DND-41 (cell line): ENCODE measurements around the gene EEF1AKMT1.

Source experiments
- ATAC-seq: fragments of 200-7000 bp; cut with Tn5 transposase; 3 replicates; pipeline ENCODE4 v1.9.1; 2021; ENCODE audit warnings: low read depth; ENCODE audit not compliant: insufficient read depth
- DNase-seq: peaks from one replicate; pipeline ENCODE4 v3.0.0-alpha.2; 2020
- H2AFZ ChIP-seq: 2 replicates; pipeline ENCODE4 v1.6.0; 2012; ENCODE audit warnings: low read depth, low read length
- H3K27ac ChIP-seq: 2 replicates; pipeline ENCODE4 v1.5.1; 2012; ENCODE audit warnings: low read length, inconsistent platforms
- H3K27me3 ChIP-seq: fragments of 200-600 bp; sonication (generic); 2 replicates; pipeline ENCODE4 v1.6.0; 2012; ENCODE audit warnings: low read length, mild to moderate bottlenecking, inconsistent platforms; ENCODE audit not compliant: insufficient read depth, poor library complexity
- H3K36me3 ChIP-seq: 2 replicates; pipeline ENCODE4 v1.5.1; 2012; ENCODE audit warnings: low read length, inconsistent platforms; ENCODE audit not compliant: insufficient read depth
- H3K4me1 ChIP-seq: 2 replicates; pipeline ENCODE4 v1.5.1; 2012; ENCODE audit warnings: mild to moderate bottlenecking, low read length; ENCODE audit not compliant: insufficient read depth
- H3K4me2 ChIP-seq: 2 replicates; pipeline ENCODE4 v1.6.0; 2012; ENCODE audit warnings: mild to moderate bottlenecking, moderate library complexity, low read length, inconsistent platforms; ENCODE audit not compliant: insufficient read depth
- H3K4me3 ChIP-seq, 2 experiments: fragments of 200-600 bp in 1 of 2; shearing (Covaris generic) in 1 of 2; 2 replicates each; pipeline ENCODE4 v1.5.1; 2012 to 2016; ENCODE audit warnings: inconsistent platforms in 2 of 2, low read length in 2 of 2, mild to moderate bottlenecking in 2 of 2, low read depth in 1 of 2, moderate library complexity in 1 of 2
- H3K79me2 ChIP-seq: 2 replicates; pipeline ENCODE4 v1.6.0; 2012; ENCODE audit warnings: low read length, inconsistent platforms; ENCODE audit not compliant: insufficient read depth
- H3K9ac ChIP-seq: 2 replicates; pipeline ENCODE4 v1.6.0; 2012; ENCODE audit warnings: low read depth, mild to moderate bottlenecking, inconsistent platforms, low read length, moderate library complexity
- H3K9me3 ChIP-seq: 2 replicates; pipeline ENCODE4 v1.5.1; 2012; ENCODE audit warnings: low read length, moderate library complexity, mild to moderate bottlenecking, inconsistent platforms; ENCODE audit not compliant: insufficient read depth, severe bottlenecking
- H4K20me1 ChIP-seq: 2 replicates; pipeline ENCODE4 v1.6.0; 2012; ENCODE audit warnings: low read length; ENCODE audit not compliant: insufficient read depth
- EZH2 ChIP-seq: IDR thresholded peaks from 3 replicates; pipeline ENCODE4 v1.6.1; 2012; ENCODE audit warnings: borderline replicate concordance, low read depth, mild to moderate bottlenecking, moderate library complexity, low read length, inconsistent platforms; ENCODE audit not compliant: severe bottlenecking
- TF ChIP-seq, protein P1 (sequence below): IDR thresholded peaks from 2 replicates; pipeline ENCODE4 v1.5.1; 2012; ENCODE audit warnings: borderline replicate concordance, low read length, moderate library complexity, mild to moderate bottlenecking; ENCODE audit not compliant: poor library complexity, severe bottlenecking; ENCODE audit errors: extremely low read depth

Gene EEF1AKMT1

DNA sequence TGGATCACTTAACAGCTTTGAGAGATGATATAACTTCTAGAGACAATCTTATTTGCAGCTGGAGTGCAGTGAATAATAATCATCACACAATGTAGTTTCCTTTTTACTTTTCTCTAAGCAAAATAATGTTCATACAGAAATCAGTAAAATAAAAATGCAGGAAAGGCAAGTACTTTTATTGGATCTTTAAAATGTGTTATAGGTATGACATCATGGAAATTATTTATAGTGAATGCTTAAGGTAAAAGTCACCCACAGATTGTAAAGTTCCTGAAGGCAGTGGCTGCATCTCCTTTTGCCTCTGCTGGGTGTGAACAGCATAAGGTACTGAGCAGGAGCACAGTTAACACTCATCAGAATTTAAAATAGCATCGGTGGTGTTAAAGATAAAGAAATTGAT lies 87.6 kb downstream of the EEF1AKMT1 start:
- H2AFZ ChIP-seq = no peak overlapping the region
- no peaks in the 10 kb centered on the region for H3K27me3 ChIP-seq
- H3K9me3 ChIP-seq = no peaks in the 10 kb centered on the region
- no peak for ATAC-seq
- no peak overlapping the region for H3K4me2 ChIP-seq
- H3K36me3 ChIP-seq = no peaks in the 10 kb centered on the region
- H3K79me2 ChIP-seq = no peaks in the 10 kb centered on the region
- H3K4me1 ChIP-seq = no peaks in the 10 kb centered on the region
- H4K20me1 ChIP-seq = no peaks in the 10 kb centered on the region
- H3K4me3 ChIP-seq = no peak overlapping the region
- TF ChIP-seq, protein P1, sequence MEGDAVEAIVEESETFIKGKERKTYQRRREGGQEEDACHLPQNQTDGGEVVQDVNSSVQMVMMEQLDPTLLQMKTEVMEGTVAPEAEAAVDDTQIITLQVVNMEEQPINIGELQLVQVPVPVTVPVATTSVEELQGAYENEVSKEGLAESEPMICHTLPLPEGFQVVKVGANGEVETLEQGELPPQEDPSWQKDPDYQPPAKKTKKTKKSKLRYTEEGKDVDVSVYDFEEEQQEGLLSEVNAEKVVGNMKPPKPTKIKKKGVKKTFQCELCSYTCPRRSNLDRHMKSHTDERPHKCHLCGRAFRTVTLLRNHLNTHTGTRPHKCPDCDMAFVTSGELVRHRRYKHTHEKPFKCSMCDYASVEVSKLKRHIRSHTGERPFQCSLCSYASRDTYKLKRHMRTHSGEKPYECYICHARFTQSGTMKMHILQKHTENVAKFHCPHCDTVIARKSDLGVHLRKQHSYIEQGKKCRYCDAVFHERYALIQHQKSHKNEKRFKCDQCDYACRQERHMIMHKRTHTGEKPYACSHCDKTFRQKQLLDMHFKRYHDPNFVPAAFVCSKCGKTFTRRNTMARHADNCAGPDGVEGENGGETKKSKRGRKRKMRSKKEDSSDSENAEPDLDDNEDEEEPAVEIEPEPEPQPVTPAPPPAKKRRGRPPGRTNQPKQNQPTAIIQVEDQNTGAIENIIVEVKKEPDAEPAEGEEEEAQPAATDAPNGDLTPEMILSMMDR = no peak
- no peak for TF ChIP-seq EZH2
- H3K27ac ChIP-seq = no peak overlapping the region
- no peak for DNase-seq
- no peak overlapping the region for H3K9ac ChIP-seq

DNA sequence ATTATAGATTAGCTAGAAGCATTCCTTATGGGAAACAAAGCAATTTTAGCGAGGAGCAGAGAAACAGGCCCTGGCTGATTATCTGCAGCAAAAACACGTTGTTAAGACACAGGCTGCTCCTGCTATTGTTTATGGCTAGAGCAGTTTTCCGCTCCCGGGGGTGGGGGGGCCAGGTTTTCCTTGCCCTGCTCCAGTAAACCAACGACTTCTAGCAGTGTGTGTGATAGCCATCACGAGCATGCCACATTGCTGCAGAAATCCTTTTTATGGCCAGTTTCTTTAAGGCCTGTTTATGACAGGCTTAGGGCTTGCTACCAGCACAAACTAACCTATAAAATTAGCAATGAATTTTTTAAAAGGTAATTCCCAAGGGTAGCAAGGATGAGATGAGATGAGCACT lies 88.7 kb downstream of the EEF1AKMT1 start:
- DNase-seq (no peak), ATAC-seq (no peak)
- H4K20me1 ChIP-seq = no peaks in the 10 kb centered on the region
- no peaks in the 10 kb centered on the region for H3K36me3 ChIP-seq
- no peak for TF ChIP-seq EZH2
- TF ChIP-seq, protein P1 = no peak
- no peak overlapping the region for H2AFZ ChIP-seq
- H3K4me3 ChIP-seq = no peak overlapping the region
- no peaks in the 10 kb centered on the region for H3K4me1 ChIP-seq
- H3K4me2 ChIP-seq = no peak overlapping the region
- H3K9me3 ChIP-seq = no peaks in the 10 kb centered on the region
- no peaks in the 10 kb centered on the region for H3K27me3 ChIP-seq
- no peak overlapping the region for H3K9ac ChIP-seq
- no peak overlapping the region for H3K27ac ChIP-seq
- H3K79me2 ChIP-seq = no peaks in the 10 kb centered on the region

DNA sequence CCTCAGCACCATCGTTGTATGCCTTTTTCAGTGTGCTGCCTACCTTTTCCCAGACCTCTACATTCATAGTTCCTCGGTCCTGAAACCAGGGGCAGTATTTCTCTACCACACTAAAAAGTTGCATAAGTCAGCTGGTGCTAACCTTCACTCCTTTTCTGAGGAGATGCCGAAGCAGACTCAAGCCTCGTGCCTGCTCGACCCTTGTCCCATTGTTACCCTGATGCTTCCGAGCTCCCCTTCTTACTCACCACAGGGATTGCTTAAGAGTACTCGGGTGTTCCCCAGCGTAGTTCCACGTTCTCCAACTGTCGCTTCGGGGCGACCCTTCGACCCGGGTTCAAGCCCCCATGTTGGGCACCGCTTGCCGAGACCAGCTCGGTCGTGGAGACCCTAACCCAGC lies 89.2 kb downstream of the EEF1AKMT1 start:
- Histone ChIP-seq H3K36me3 (no peaks in the 10 kb centered on the region), H3K27ac (no peak overlapping the region), H3K79me2 (no peaks in the 10 kb centered on the region), H3K4me3 (no peak overlapping the region), H2AFZ (no peak overlapping the region), H3K9ac (no peak overlapping the region), H3K4me1 (no peaks in the 10 kb centered on the region), H3K27me3 (no peaks in the 10 kb centered on the region), H3K9me3 (no peaks in the 10 kb centered on the region), H3K4me2 (no peak overlapping the region), H4K20me1 (no peaks in the 10 kb centered on the region)
- no peak for TF ChIP-seq EZH2
- TF ChIP-seq, protein P1 = no peak
- DNase-seq (no peak), ATAC-seq (no peak)

DNA sequence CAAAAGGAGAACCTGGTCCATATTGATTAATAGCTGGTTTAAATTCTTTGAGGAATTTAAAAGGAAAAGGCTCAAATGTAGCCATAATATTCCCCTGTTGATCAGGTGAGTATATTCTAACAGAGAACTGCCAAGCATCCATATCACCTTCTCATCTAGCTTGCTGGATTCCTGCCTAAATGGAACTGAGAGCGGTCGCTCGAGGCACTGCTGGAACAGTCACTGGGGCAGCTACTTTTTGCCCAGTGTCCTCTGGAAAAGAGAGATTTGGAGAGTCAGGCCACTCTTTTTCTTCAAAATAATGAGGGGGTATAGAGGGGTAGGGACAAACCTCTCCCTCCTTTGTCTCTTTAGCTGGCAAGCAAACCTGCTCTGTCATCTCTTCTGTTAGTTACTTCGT lies 89.7 kb downstream of the EEF1AKMT1 start:
- DNase-seq (no peak), ATAC-seq (no peak)
- no peak overlapping the region for H2AFZ ChIP-seq
- H3K27me3 ChIP-seq = no peaks in the 10 kb centered on the region
- H4K20me1 ChIP-seq = no peaks in the 10 kb centered on the region
- H3K36me3 ChIP-seq = no peaks in the 10 kb centered on the region
- no peak overlapping the region for H3K4me2 ChIP-seq
- no peak overlapping the region for H3K9ac ChIP-seq
- no peaks in the 10 kb centered on the region for H3K4me1 ChIP-seq
- H3K27ac ChIP-seq = no peak overlapping the region
- TF ChIP-seq, protein P1 = no peak
- no peak for TF ChIP-seq EZH2
- no peak overlapping the region for H3K4me3 ChIP-seq
- no peaks in the 10 kb centered on the region for H3K79me2 ChIP-seq
- H3K9me3 ChIP-seq = no peaks in the 10 kb centered on the region
